Uterus (tissue), 4 donors: Measurements from ENCODE around the gene TAF5L. TPM values are rescaled to one million over a fixed set of nuclear protein-coding genes. Genes with fewer than 3 reads are reported as not detected.

Experiments used
- DNase-seq, 2 donors: peaks; one replicate each; pipeline ENCODE4 v3.0.0-alpha.2; 2019 to 2020
- H3K27ac ChIP-seq, 2 donors: fragments of 200-600 bp; sonication (generic); 1 replicate in 1 of 2; 2 replicates in 1 of 2; pipeline ENCODE4 v1.5.1; 2016 to 2018
- H3K27me3 ChIP-seq, 2 donors: fragments of 200-600 bp; sonication (generic); one replicate each; pipeline ENCODE4 v1.5.1; 2018 to 2019; ENCODE audit warnings: control low read depth in 1 of 2
- H3K36me3 ChIP-seq, 2 donors: fragments of 200-600 bp; sonication (generic); one replicate each; pipeline ENCODE4 v1.5.1; 2019; ENCODE audit warnings: control low read depth in 1 of 2
- H3K4me1 ChIP-seq, 2 donors: fragments of 200-600 bp; sonication (generic); one replicate each; pipeline ENCODE4 v1.5.1; 2018 to 2019; ENCODE audit warnings: control low read depth in 1 of 2
- H3K4me3 ChIP-seq, 2 donors: fragments of 200-600 bp; sonication (generic); 1 replicate in 1 of 2; 2 replicates in 1 of 2; pipeline ENCODE4 v1.5.1; 2018 to 2019; ENCODE audit warnings: mild to moderate bottlenecking in 1 of 2
- H3K9me3 ChIP-seq, 2 donors: fragments of 200-600 bp; sonication (generic); one replicate each; pipeline ENCODE4 v1.5.1; 2019; ENCODE audit warnings: control low read depth in 1 of 2
- POLR2A ChIP-seq, 2 donors: fragments of 450-650 bp; IDR thresholded peaks; one replicate each; pipeline ENCODE4 v1.6.1; 2016; ENCODE audit warnings: antibody characterized with exemption in 2 of 2, mild to moderate bottlenecking in 1 of 2, moderate library complexity in 1 of 2
- intact Hi-C: fragments of 100-400 bp; cut with DNase I; formaldehyde crosslinking; loops from one replicate; pipeline ENCODE4 v1.15.1; 2023; ENCODE audit warnings: low total_unique reads
- total RNA-seq, 4 donors: library from RNA; depleted of rRNA in 3 of 4; stranded (reverse); fragments of >200 nt in 3 of 4; gene quantifications; one replicate each; pipeline versions ENCODE4 v1.1.0 to v1.2.4, GENCODE V29; 2014 to 2023
- TF ChIP-seq, protein P1 (sequence below), 4 experiments: fragments of 200-600 bp in 2 of 4; fragments of 450-650 bp in 2 of 4; sonication (generic) in 2 of 4; IDR thresholded peaks; one replicate each; pipeline ENCODE4 v1.5.1; 2016 to 2019; ENCODE audit warnings: antibody characterized with exemption in 4 of 4, mild to moderate bottlenecking in 2 of 4, moderate library complexity in 1 of 4
- donor health status: DM: yes; HTN: yes; CAD: no.

Gene TAF5L
- total RNA-seq, 4 donors from 2014 or later: 0.88 to 22.2 (median 9.2) TPM

DNA sequence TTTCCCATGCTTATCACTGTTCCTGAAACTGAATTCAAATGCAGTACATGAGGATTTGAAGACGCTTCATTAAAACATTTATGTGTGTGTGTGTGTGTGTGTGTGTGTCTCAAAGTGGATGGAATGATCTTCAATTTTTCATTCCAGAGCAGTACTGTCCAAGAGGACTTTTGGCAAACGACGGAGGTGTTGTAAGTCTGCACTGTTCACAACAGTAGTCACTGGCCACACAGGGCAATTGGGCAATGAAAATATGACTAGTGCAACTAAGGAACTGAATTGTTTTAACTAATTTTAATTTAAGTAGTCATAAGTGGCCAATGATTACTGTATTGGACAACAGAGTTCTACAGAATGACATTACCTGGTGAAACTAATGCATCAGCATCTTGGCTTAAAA lies 5.0 kb downstream of the TAF5L start:
- no peaks in the 10 kb centered on the region for H3K9me3 ChIP-seq
- H3K36me3 ChIP-seq: no peaks in the 10 kb centered on the region
- no peak overlapping the region for H3K4me3 ChIP-seq
- H3K27me3 ChIP-seq: no peaks in the 10 kb centered on the region
- intact Hi-C loops: no loop called here
- peaks cover 6 to 9% of the 10 kb centered on the region in 2 donors for H3K4me1 ChIP-seq
- no peak overlapping the region for H3K27ac ChIP-seq
- no peak for DNase-seq
- no peak for TF ChIP-seq POLR2A (IDR thresholded peaks at IDR 0.05)
- TF ChIP-seq, protein P1, sequence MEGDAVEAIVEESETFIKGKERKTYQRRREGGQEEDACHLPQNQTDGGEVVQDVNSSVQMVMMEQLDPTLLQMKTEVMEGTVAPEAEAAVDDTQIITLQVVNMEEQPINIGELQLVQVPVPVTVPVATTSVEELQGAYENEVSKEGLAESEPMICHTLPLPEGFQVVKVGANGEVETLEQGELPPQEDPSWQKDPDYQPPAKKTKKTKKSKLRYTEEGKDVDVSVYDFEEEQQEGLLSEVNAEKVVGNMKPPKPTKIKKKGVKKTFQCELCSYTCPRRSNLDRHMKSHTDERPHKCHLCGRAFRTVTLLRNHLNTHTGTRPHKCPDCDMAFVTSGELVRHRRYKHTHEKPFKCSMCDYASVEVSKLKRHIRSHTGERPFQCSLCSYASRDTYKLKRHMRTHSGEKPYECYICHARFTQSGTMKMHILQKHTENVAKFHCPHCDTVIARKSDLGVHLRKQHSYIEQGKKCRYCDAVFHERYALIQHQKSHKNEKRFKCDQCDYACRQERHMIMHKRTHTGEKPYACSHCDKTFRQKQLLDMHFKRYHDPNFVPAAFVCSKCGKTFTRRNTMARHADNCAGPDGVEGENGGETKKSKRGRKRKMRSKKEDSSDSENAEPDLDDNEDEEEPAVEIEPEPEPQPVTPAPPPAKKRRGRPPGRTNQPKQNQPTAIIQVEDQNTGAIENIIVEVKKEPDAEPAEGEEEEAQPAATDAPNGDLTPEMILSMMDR (IDR thresholded peaks at IDR 0.05): no peak

GRCh38 chr1:229619614-229620013 lies 6.3 kb downstream of the TAF5L start:
- TF ChIP-seq POLR2A (IDR thresholded peaks at IDR 0.05): no peak
- TF ChIP-seq, protein P1 (IDR thresholded peaks at IDR 0.05): no peak
- intact Hi-C loops: no loop called here
- Histone ChIP-seq H3K36me3 (no peaks in the 10 kb centered on the region), H3K27ac (no peak overlapping the region), H3K4me3 (no peak overlapping the region), H3K9me3 (no peaks in the 10 kb centered on the region), H3K27me3 (no peaks in the 10 kb centered on the region), H3K4me1 (peaks cover 3 to 7% of the 10 kb centered on the region in 2 donors)
- no peak for DNase-seq

DNA sequence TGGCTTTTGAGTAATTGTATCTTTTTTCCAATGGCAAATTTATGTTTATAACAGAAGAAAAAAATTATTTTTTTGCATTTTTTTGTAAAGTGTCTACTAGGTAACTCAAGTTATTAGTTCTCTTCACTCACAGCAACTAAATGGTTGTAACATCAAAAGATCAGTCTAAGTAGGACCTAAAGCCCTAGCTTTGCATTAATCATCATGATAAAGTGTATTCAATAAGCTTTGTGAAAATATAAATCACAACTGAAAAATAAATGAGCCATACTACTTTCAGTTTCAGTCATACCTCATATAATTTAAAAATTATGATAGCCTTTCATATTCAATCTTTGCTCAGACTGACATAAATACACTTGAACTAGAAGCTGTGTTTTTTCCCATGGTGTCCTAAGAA lies 6.9 kb downstream of the TAF5L start:
- Histone ChIP-seq H3K27me3 (no peaks in the 10 kb centered on the region), H3K9me3 (no peaks in the 10 kb centered on the region), H3K4me1 (peaks cover 0 to 1% of the 10 kb centered on the region in 2 donors), H3K27ac (no peak overlapping the region), H3K36me3 (no peaks in the 10 kb centered on the region), H3K4me3 (no peak overlapping the region)
- intact Hi-C loops: no loop called here
- TF ChIP-seq POLR2A (IDR thresholded peaks at IDR 0.05): no peak
- TF ChIP-seq, protein P1 (IDR thresholded peaks at IDR 0.05): no peak
- DNase-seq: no peak

DNA sequence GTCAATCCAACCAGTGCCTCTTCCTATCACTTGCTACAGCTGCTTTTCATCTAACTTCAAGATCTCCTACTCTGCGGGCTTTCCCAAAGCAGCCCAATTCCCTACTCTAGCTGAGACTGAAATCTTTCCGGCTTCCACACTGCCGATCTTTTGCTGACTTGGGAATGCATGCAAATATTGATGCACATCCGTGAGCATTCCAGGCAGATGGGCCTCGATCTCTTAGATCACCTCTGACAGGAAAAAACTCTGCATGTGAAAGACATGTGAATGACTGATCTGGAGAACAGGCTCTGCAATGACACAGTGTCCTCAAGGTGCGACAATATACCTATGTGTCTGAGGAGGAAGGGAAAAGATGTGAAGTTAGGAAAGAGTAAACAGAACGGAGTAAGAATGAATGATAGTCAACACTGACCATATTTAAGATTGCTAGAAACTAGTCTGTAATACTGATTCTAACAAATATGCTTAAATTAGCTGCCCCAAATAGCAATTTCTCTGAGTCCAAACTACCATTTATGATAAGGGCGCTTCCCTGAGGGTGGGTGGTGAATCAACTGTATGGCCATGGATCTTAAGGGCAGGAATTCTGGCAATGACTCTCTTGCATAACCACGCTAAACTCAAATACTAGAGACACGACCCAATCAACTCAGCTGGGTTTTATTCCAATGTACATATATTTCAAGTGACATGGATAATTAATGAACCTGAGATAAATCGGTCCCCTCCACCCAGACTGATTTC lies 8.4 kb downstream of the TAF5L start:
- no peaks in the 10 kb centered on the region for H3K4me1 ChIP-seq
- intact Hi-C loops: no loop called here

GRCh38 chr1:229614701-229615100 lies 11.2 kb downstream of the TAF5L start:
- no peaks in the 10 kb centered on the region for H3K27me3 ChIP-seq
- intact Hi-C loops: no loop called here
- TF ChIP-seq, protein P1 (IDR thresholded peaks at IDR 0.05): no peak
- no peak for TF ChIP-seq POLR2A (IDR thresholded peaks at IDR 0.05)
- H3K36me3 ChIP-seq: no peaks in the 10 kb centered on the region
- no peak overlapping the region for H3K4me3 ChIP-seq
- DNase-seq: no peak
- no peaks in the 10 kb centered on the region for H3K4me1 ChIP-seq
- H3K9me3 ChIP-seq: no peaks in the 10 kb centered on the region
- H3K27ac ChIP-seq: no peak overlapping the region

More for the DNA sequence above, 8.4 kb downstream of the TAF5L start:
- no peak for TF ChIP-seq POLR2A (IDR thresholded peaks at IDR 0.05)
- TF ChIP-seq, protein P1 (IDR thresholded peaks at IDR 0.05): no peak
- H3K36me3 ChIP-seq: no peaks in the 10 kb centered on the region
- H3K4me3 ChIP-seq: no peak overlapping the region
- no peaks in the 10 kb centered on the region for H3K9me3 ChIP-seq
- H3K27me3 ChIP-seq: no peaks in the 10 kb centered on the region
- H3K27ac ChIP-seq: no peak overlapping the region
- no peak for DNase-seq
